Smooth muscle cell (in vitro differentiated cells): ENCODE data around the gene SRP9. TPM values are rescaled to one million over a fixed set of nuclear protein-coding genes. Genes with fewer than 3 reads are reported as not detected.

Source experiments
- DNase-seq: peaks from one replicate; lab custom pipeline; 2025; ENCODE audit not compliant: unreplicated experiment; lab: John Stamatoyannopoulos, UW
- H2AFZ ChIP-seq: fragments of 200-600 bp; sonication (generic); 2 replicates; pipeline ENCODE4 v1.6.0; 2016; ENCODE audit warnings: antibody characterized with exemption, low read depth, mild to moderate bottlenecking
- H3F3A ChIP-seq: fragments of 200-600 bp; sonication (generic); 2 replicates; pipeline ENCODE4 v1.6.0; 2017; ENCODE audit warnings: antibody characterized with exemption, low read depth
- H3K27ac ChIP-seq: fragments of 200-600 bp; sonication (generic); 2 replicates; pipeline ENCODE4 v1.5.1; 2016; ENCODE audit warnings: low read depth, mild to moderate bottlenecking
- H3K27me3 ChIP-seq: fragments of 200-600 bp; sonication (generic); 2 replicates; pipeline ENCODE4 v1.6.1; 2016; ENCODE audit warnings: low read depth, mild to moderate bottlenecking
- H3K36me3 ChIP-seq: fragments of 200-600 bp; sonication (generic); 2 replicates; pipeline ENCODE4 v1.5.1; 2016; ENCODE audit warnings: low read depth
- H3K4me1 ChIP-seq: fragments of 200-600 bp; sonication (generic); 2 replicates; pipeline ENCODE4 v1.5.1; 2016; ENCODE audit warnings: low read depth
- H3K4me2 ChIP-seq: fragments of 200-600 bp; sonication (generic); 2 replicates; pipeline ENCODE4 v1.6.0; 2016; ENCODE audit warnings: mild to moderate bottlenecking
- H3K4me3 ChIP-seq: fragments of 200-600 bp; sonication (generic); 2 replicates; pipeline ENCODE4 v1.5.1; 2016; ENCODE audit warnings: mild to moderate bottlenecking
- H3K79me2 ChIP-seq: fragments of 200-600 bp; sonication (generic); 2 replicates; pipeline ENCODE4 v1.6.0; 2016; ENCODE audit warnings: low read depth, mild to moderate bottlenecking
- H3K9ac ChIP-seq: fragments of 200-600 bp; sonication (generic); 2 replicates; pipeline ENCODE4 v1.6.0; 2016; ENCODE audit warnings: low read depth
- H3K9me3 ChIP-seq: fragments of 200-600 bp; sonication (generic); replicated peaks from 2 replicates; pipeline ENCODE4 v1.5.1; 2016; ENCODE audit warnings: low read depth
- H4K20me1 ChIP-seq: fragments of 200-600 bp; sonication (generic); 2 replicates; pipeline ENCODE4 v1.6.0; 2016; ENCODE audit warnings: low read depth
- CTCF ChIP-seq: fragments of 200-600 bp; sonication (generic); IDR thresholded peaks from 2 replicates; pipeline ENCODE4 v1.5.1; 2017; ENCODE audit warnings: borderline replicate concordance, mild to moderate bottlenecking, antibody characterized with exemption; ENCODE audit not compliant: insufficient read depth, poor library complexity, severe bottlenecking
- WGBS: methylation state at CpG from one replicate; pipeline ENCODE4 v1.1.7; 2016; ENCODE audit warnings: low lambda C conversion rate; 5-methylcytosine and 5-hydroxymethylcytosine counted together
- polyA plus RNA-seq: library from polyadenylated mRNA; unstranded; fragments of >200 nt; fragmentation: Nextera tagmentation; extraction: Ambion mirVana; gene quantifications from 2 replicates; pipeline ENCODE4 v1.2.1, GENCODE V29; 2016
- total RNA-seq: library from RNA; depleted of rRNA; stranded (reverse); fragments of >200 nt; gene quantifications from 2 replicates; pipeline ENCODE4 v1.2.3, GENCODE V29; 2014

The SRP9 gene, protein sequence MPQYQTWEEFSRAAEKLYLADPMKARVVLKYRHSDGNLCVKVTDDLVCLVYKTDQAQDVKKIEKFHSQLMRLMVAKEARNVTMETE
- total RNA-seq (394 and 449 TPM in 2 replicates), polyA plus RNA-seq (301 TPM in 2 replicates)

- Histone ChIP-seq H3K79me2 (peaks cover 60% of the 10 kb centered on the region), H2AFZ (peak within 1 kb of the TSS; percentile 96), H3K36me3 (no peaks in the 10 kb centered on the region), H3K9me3 (no peaks in the 10 kb centered on the region), H3K4me3 (peak within 1 kb of the TSS; percentile 71), H3F3A (peaks cover 32% of the 10 kb centered on the region), H3K27me3 (no peaks in the 10 kb centered on the region), H3K4me1 (peaks cover 46% of the 10 kb centered on the region), H3K9ac (peak within 1 kb of the TSS; percentile 94), H4K20me1 (peaks cover 36% of the 10 kb centered on the region), H3K27ac (peak within 1 kb of the TSS; percentile 94), H3K4me2 (peak within 1 kb of the TSS; percentile 93)
- WGBS, result under 1% methylated on average over 46 of the region's 46 CpGs
- peak; percentile 71 for TF ChIP-seq CTCF
- peak; percentile 91 for DNase-seq
Measured at GRCh38 chr1:225777583-225778336, at the start of gene SRP9. TSS of gene SRP9 (plus strand) at chr1:225777826. CDS start at chr1:225777941, 115 bp downstream.

DNA sequence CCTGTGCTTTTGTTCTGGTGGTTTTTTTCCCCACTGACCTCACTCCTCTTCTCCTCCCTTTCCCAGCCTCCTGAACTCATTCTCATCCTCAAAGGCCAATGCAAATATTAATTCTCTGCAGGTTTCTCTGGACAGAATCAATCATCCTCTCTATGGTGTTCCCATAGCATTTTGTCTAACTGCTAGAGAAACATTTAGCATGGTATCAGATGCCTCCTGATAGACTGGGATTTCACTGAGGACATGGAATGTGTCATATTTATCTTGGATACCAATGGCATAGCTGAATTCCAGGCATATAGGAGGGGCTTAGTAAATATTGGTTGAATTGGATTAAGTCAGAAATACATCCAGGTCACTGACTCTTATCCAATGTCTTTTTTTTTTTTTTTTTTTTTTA is 46.1 kb upstream of the SRP9 start:
- Histone ChIP-seq H4K20me1 (no peaks in the 10 kb centered on the region), H3F3A (peaks cover 11% of the 10 kb centered on the region), H3K27ac (no peak overlapping the region), H2AFZ (no peak overlapping the region), H3K27me3 (no peaks in the 10 kb centered on the region), H3K4me1 (peaks cover 5% of the 10 kb centered on the region), H3K36me3 (no peaks in the 10 kb centered on the region), H3K9ac (no peak overlapping the region), H3K4me3 (no peak overlapping the region), H3K9me3 (no peaks in the 10 kb centered on the region), H3K4me2 (no peak overlapping the region), H3K79me2 (no peaks in the 10 kb centered on the region)
- TF ChIP-seq CTCF, result no peak
- DNase-seq, result no peak

- H3K27me3 ChIP-seq, result no peaks in the 10 kb centered on the region
- DNase-seq, result no peak
- H3K4me3 ChIP-seq, result no peak overlapping the region
- no peaks in the 10 kb centered on the region for H3K36me3 ChIP-seq
- H3K9ac ChIP-seq, result no peak overlapping the region
- no peak for TF ChIP-seq CTCF
- H4K20me1 ChIP-seq, result no peaks in the 10 kb centered on the region
- H3K27ac ChIP-seq, result no peak overlapping the region
- 89% methylated on average over 4 of the region's 4 CpGs for WGBS
- H3K79me2 ChIP-seq, result no peaks in the 10 kb centered on the region
- H3K9me3 ChIP-seq, result no peaks in the 10 kb centered on the region
- H3K4me1 ChIP-seq, result peaks cover 5% of the 10 kb centered on the region
- peaks cover 15% of the 10 kb centered on the region for H3F3A ChIP-seq
- H3K4me2 ChIP-seq, result no peak overlapping the region
- no peak overlapping the region for H2AFZ ChIP-seq
Measured at GRCh38 chr1:225733254-225733653, 44.4 kb upstream of the SRP9 start.
